ENCODE measurements around the gene TTBK2.

DNA sequence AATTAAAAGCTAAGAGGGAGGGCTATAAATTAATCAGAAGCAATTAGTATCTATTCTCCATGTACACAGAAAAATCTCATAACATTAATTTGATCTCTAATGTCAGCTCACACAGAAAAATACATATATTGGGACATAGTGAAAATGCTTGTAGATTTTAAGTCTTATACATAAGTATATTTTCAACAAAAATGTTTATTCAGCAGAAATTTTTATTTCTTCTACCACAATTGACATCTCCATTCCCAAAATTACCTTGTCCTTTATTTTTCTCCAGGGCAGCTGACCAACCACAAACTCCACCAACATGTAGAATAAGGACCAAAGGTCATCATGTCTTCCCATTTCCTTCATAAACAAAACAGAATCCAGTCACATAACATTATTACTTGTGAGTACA, 109.1 kb downstream of the TTBK2 start:
- TF ChIP-seq, protein P1, sequence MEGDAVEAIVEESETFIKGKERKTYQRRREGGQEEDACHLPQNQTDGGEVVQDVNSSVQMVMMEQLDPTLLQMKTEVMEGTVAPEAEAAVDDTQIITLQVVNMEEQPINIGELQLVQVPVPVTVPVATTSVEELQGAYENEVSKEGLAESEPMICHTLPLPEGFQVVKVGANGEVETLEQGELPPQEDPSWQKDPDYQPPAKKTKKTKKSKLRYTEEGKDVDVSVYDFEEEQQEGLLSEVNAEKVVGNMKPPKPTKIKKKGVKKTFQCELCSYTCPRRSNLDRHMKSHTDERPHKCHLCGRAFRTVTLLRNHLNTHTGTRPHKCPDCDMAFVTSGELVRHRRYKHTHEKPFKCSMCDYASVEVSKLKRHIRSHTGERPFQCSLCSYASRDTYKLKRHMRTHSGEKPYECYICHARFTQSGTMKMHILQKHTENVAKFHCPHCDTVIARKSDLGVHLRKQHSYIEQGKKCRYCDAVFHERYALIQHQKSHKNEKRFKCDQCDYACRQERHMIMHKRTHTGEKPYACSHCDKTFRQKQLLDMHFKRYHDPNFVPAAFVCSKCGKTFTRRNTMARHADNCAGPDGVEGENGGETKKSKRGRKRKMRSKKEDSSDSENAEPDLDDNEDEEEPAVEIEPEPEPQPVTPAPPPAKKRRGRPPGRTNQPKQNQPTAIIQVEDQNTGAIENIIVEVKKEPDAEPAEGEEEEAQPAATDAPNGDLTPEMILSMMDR (IDR thresholded peaks at IDR 0.05; ENCODE audit: low read length) = no peak
- TF ChIP-seq EZH2 (optimal IDR thresholded peaks at IDR 0.05; ENCODE audit: low read depth, low read length) = no peak

All from MM.1S (cell line).